D721Med (cell line): ENCODE data around the gene C16orf86.

ENCODE experiments used
- DNase-seq: peaks from one replicate; pipeline ENCODE4 v3.0.0; 2011; ENCODE audit warnings: low spot score; ENCODE audit not compliant: insufficient read length
- FAIRE-seq: peaks from 2 replicates; lab custom pipeline; 2011; peaks lifted over from hg19 to GRCh38; lab: Jason Lieb, UNC
- TF ChIP-seq, protein P1 (sequence below): IDR thresholded peaks from 2 replicates; pipeline ENCODE4 v1.5.1; 2012; ENCODE audit warnings: mild to moderate bottlenecking, control low read depth; ENCODE audit not compliant: insufficient read depth; ENCODE audit errors: missing control alignments

Gene C16orf86

DNA sequence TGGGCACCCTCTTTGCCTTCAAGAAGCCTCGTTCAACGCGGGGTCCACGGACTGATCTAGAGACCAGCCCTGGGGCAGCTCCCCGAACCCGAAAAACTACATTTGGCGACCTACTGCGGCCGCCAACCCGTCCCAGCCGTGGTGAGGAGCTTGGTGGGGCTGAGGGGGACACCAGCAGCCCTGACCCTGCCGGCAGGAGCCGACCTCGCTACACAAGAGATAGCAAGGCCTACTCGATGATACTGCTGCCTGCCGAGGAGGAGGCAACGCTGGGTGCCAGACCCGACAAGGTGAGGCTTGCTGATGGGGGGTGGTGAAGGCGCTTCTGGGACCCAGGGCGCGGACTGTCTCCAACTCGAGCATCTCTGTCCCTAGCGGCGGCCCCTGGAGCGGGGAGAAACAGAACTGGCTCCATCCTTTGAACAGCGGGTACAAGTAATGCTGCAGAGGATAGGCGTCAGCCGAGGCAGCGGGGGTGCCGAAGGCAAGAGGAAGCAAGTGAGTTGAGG, 12.2 kb upstream of the C16orf86 start:
- FAIRE-seq = no peak
- TF ChIP-seq, protein P1, sequence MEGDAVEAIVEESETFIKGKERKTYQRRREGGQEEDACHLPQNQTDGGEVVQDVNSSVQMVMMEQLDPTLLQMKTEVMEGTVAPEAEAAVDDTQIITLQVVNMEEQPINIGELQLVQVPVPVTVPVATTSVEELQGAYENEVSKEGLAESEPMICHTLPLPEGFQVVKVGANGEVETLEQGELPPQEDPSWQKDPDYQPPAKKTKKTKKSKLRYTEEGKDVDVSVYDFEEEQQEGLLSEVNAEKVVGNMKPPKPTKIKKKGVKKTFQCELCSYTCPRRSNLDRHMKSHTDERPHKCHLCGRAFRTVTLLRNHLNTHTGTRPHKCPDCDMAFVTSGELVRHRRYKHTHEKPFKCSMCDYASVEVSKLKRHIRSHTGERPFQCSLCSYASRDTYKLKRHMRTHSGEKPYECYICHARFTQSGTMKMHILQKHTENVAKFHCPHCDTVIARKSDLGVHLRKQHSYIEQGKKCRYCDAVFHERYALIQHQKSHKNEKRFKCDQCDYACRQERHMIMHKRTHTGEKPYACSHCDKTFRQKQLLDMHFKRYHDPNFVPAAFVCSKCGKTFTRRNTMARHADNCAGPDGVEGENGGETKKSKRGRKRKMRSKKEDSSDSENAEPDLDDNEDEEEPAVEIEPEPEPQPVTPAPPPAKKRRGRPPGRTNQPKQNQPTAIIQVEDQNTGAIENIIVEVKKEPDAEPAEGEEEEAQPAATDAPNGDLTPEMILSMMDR = no peak
- no peak for DNase-seq

DNA sequence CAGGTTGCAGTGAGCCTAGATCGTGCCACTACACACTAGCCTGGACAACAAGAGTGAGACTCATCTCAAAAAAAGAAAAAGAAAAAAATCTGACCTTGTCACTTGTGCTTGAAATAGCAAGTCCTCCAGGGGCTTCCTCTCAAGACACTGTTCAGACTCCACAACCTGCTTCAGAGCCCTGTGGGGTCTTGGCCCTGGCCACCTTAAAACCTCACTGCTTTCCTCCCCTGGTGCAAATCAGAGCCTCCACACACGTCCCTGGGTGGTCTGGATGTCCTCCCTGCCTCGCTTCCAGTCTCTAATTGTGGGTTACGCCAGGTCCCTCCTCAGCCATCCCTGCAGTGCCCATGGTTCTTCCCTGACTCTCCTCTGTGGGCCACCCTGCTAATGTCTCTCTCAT, 11.3 kb upstream of the C16orf86 start:
- TF ChIP-seq, protein P1 = no peak
- FAIRE-seq (no peak), DNase-seq (no peak)

DNA sequence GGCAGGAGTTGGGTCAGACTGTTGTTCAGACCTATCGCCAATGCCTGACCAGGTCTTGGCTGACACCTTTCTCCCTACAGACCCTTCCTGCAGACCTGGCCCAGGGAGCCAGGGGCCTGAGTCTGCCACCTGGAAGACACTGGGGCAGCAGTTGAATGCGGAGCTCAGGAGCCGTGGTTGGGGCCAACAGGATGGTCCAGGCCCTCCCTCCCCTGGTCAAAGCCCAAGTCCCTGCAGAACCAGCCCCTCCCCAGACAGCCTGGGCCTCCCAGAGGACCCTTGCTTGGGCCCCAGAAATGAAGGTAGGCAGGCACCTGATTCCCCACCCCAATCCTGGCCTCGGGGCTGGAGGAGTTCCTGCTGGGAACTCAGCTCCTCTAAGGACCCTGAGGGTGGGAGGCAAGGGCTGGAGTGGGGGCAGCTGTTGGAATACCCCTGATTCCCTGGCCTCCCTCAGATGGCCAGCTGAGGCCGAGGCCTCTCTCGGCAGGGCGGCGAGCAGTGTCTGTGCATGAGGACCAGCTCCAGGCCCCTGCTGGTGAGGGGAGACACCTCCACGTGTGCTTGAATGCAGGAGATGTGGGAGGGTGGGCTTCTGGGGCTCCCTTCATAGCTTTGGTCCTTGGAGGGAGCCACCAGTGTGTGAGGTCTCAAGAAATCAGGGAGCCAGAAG, 10.1 kb upstream of the C16orf86 start:
- FAIRE-seq (no peak), DNase-seq (no peak)
- TF ChIP-seq, protein P1 = no peak

DNA sequence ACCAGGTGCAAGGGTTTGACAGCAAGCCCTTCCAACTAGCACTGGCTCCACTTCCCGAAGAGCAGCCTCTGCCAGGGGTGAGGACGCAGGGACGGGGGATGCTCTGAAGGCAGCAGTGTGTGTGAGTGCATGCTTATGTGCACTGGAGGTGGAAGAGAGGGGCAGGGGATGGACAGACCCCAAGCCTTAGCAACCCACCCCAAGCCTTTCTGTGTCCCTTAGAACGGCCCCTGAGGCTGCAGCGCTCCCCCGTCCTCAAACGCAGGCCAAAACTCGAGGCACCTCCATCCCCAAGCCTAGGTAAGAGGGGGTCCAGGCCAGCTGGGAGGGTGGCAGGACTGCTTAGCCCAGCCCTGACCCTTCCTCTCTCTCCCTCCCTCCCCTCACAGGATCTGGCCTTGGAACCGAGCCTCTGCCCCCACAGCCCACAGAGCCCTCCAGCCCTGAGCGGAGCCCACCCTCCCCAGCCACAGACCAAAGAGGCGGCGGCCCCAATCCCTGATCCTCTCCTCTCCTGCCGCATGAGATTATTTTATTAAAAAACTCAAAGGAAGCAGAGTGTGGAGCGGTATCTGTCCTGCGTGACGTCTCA, 9.5 kb upstream of the C16orf86 start:
- no peak for FAIRE-seq
- TF ChIP-seq, protein P1 = no peak
- DNase-seq = no peak

DNA sequence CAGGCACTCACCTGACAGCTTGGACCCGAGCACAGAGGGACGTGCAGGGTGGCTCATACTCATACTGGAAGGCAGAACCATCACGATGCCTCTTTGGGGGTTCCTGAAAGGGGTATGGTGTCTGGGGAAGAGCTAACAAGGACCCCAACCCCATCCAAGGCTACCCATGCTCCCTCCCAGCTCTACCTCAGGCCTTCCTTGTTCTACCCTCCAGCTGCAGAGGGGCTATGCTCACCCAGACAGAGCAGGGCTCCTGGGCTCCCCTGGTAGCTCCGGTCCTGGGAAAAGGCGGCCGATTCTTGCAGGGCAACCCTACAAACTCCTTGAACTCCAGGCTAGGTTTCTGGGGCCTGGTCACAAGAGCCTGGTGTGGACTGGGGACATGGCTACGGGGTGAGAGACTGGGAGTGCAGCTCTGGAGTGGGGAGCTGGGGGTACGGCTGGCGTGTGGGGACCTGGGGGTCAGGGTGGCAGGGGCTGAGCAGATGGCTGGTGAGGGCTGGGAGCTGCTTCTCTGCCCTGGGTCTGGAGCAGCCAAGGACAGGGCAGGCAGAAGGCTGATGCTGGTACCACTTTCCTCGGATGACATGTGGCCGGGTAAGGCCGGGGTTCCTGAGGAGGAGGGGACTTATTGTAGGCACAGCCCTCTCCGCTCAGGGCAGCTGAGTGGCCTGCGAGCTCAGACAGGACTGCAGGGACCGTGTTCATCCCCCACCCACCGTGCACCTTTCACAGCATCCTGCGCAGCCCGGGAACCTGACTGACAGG, 8.7 kb upstream of the C16orf86 start:
- DNase-seq = no peak
- no peak for FAIRE-seq
- TF ChIP-seq, protein P1 = no peak

DNA sequence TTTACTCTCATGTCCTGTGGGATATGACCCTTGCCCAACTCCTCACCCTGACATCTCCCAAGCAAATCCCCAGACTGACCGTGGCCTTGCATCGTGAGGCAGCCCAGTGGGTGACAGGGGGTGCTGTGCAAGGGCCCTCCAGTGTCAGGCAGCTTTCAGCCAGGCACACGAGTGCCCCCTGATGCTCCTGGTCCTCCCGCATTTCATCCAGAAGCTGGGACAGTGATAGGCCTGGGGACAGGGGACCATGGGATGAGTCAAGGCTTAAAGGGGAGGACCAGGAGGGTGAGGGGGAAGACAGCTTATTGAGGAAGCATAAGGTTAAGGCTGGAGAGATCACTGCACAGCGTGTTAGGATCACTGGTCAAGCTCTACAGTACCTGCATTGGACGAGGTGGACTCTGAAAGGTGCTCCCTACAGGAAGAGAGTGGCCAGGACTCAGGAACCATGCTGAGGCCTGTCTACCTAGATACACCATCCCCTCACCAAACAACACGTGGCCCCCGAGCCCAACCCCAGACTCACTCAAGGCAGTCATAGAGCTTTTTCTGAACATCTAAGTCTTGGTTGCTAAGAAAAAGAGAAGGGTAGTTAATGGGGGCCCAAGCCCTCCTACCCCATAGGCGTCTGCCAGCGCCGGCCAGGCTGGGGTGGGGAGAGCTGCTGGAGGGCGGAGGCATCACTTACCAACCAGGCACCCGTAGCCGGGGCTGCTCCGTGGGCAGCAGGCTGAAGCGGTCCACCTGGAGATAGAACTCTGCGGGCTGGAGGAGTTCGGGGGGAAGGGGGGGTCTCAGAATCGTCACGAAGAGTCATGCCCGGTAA, 7.6 kb upstream of the C16orf86 start:
- DNase-seq = no peak
- FAIRE-seq = no peak
- TF ChIP-seq, protein P1 = no peak
